NCI-H1694 (cell line): ENCODE measurements around the gene MPIG6B.
"Not testable (repeated sequence)": the region's sequence is repeated elsewhere in the genome, so short reads cannot be mapped to it uniquely, and the experiment has no call there.

Experiments used
- DNase-seq: peaks from one replicate; lab custom pipeline; 2025; lab: John Stamatoyannopoulos, UW

Gene MPIG6B

DNA sequence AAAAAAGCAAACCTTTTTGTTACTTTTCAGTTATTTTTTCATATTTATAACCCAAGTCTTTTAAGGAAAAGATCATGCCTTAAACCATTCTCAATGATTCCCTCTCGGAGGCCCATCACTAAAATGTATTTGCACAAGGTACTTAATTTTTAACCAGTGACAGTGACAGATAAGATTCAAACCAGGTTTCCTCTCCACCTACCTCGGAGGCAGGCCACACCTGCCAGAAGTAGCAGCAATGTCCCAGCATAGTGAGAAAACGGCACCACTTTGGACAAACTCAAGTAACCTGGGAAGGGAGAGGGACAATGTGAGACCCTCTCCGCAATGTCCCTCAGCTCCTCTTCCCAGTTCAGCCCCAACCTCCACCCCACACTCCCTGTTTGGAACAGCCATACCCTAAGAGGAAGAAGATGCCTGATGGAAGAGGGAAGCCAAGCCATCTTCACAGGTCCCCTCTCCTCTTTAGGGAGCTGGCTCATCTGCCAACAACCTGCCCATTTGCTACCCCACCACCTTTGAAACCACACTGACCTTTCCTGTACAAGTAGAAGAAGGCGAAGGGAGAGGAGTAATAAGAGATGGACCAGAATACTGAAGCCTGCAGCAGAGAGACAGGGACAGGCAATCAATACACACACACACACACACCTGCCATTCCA, 22.3 kb upstream of the MPIG6B start:
- no peak for DNase-seq

DNA sequence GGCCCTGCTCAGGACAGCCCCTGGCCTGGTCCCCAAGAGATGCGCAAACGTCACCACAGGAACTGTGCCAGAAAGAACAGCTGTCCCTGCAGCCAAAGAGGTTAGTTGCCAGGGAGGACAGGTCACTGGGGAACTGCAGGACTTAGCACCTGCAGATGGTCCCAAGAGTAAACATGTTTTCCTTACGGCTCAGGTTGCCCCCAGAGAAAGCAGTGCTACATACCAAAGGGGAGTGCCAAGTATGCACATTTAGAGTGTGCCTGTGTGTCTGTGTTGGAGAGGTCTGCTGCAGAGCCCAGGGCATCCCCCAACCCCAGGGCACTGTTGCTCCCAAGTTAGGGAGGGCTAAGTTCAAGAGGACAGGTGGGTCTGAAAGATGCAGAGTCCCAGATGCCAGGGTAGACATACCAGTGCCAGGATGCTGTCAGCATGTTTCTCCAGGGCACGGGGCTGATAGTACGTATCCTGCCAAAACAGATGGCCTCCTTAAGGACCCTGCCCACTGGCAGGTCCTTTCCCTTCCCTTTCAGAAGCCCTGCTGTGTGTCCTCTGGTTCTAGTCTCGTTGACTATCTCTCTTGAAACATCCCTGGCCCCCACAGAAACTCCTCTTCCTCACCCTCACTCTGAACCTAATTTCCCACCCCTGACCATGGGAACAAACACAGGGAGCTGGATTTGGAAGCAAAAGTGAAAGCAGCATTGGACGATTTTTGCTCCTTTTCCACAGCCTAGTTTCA, 21.3 kb upstream of the MPIG6B start:
- DNase-seq = no peak

DNA sequence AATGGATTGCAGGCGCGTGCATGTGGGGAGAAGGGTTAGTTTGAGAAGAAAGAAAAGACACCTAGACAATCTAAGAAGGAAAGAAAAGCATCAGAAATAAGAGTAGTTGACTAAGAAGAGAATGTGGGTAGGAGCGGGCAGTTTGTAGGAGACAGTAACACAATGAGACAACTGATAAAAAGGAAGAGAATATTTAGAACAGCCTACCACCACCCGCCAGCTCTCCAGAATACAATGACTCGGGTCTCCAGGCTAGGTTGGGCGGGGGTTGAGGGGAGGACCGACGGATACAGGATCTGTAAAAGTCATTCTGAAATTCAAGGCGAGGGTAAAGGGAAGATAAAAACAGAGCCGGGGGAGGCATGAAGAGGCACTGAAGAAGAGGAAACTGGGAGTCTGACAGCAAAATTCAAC, 20.8 kb upstream of the MPIG6B start:
- no peak for DNase-seq

DNA sequence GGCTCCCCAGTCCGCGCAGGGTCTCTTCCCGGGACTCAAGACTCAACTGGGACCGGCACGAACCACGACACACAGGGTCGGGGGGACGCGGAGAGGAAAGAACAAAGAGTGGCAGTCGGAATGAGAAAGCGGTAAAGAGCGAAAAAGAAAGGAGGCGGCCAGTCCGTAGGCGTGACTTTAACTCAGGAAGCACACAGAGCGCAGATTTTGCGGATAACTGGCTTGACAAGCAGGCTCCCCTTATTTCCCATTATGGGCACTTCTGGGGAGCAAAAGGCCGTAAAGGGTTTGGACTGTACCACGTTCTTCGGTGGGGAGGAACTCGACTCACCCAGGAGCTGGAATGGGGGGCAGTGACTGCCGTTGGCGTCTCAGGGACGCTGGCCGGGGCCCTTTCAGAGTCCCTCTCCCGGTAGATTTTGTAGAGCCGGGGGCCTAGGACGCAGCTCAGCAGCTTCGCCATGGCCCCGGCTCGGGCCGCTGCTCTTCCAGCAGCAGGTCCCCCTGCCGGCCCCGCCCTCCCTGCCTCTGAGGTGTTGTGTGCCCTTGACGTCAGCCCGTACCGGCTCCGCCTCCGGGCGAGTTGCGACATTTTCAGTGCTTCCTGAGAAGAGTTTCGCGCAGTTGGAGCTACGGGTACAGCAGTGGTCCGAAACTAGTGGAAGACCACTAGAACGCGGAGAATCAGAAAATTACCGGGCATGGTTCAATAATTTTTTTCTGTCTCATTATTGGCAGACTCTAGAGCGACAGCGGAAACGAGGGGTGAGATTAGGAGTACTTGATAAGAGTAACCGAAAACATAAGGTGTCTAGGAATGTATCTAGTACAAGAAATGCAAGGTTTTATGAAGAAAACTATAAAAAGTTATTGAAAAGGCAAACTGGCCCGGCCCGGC, 20.1 kb upstream of the MPIG6B start, which contains the start of gene ABHD16A:
TSS of gene ABHD16A (minus strand) at position 506 of the 898 bp plus-strand sequence. CDS start at position 463, 43 bp downstream.
- peak; percentile 87 for DNase-seq

DNA sequence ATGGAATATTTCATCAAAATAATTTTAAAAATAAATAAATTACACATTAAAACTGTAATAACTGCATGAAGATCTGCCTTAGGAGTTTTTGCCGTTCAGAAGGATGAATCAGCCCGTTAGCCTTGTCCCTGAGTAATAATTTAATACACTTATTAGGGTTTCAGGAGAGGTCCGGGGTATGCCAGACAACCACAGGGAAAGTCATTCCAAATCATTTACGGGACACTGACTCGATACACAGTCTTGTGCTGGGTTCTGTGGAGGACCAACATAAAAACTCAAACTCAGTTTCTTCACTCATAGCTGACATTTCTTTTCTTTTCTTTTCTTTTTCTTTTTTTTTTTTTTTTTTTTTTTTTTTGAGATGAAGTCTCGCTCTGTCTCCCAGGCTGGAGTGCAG, 17.2 kb upstream of the MPIG6B start:
- no peak for DNase-seq

DNA sequence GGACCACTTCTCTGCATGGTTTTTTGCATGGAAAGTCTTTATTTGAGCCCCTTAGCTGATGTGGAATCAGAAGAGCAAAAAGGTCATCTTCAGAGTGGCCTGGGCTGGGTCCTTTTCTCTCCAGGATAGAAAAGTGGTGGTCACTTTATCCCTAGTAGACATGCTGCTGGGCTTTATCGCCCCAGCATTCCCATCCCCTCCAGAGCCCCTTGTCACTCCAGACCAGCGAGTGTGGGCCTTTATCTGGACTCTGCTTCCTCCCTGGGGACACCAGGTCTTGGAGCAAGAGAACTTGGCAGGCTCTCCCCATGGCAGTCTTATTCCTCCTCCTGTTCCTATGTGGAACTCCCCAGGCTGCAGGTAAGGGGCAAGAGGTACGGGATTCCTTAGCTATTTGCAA, 16.6 kb upstream of the MPIG6B start, which contains the start of gene LY6G6F:
TSS of gene LY6G6F (plus strand) at position 268 of the 400 bp plus-strand sequence. CDS start at position 309, 41 bp downstream.
- no peak for DNase-seq

DNA sequence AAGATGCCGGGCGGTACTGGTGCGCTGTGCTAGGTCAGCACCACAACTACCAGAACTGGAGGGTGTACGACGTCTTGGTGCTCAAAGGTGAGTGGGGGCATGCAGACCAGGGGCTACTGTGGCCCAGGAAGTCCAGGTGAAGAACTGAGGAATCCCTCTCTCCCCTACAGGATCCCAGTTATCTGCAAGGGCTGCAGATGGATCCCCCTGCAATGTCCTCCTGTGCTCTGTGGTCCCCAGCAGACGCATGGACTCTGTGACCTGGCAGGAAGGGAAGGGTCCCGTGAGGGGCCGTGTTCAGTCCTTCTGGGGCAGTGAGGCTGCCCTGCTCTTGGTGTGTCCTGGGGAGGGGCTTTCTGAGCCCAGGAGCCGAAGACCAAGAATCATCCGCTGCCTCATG, 15.5 kb upstream of the MPIG6B start:
- DNase-seq = no peak

DNA sequence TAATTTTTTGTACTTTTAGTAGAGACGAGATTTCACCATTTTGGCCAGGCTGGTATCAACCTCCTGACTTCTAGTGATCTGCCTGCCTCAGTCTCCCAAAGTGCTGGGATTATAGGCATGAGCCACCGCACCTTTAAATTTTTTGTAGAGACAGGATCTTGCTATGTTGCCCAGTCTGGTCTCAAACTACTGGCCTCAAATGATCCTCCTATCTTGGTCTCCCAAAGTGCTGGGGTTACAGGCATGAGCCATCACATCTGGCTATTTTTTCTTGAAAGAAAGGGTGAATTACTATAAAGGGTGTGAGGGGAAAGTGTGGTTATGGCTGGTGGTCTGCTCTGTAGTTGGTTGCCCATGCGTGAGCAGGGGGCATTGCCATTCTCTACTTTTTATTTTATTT, 14.9 kb upstream of the MPIG6B start:
- no peak for DNase-seq

DNA sequence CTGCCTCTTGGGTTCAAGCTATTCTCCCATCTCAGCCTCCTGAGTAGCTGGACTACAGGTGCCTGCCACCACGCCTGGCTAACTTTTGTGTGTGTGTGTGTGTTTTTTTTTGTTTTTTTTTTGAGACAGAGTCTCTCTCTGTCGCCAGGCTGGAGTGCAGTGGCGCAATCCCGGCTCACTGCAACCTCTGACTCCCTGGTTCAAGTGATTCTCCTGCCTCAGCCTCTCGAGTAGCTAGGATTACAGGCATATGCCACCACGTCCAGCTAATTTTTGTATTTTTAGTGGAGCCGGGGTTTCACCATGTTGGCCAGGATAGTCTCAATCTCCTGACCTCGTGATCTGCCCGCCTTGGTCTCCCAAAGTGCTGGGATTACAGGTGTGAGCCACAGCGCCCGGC, 14.0 kb upstream of the MPIG6B start:
- not testable (repeated sequence) for DNase-seq

DNA sequence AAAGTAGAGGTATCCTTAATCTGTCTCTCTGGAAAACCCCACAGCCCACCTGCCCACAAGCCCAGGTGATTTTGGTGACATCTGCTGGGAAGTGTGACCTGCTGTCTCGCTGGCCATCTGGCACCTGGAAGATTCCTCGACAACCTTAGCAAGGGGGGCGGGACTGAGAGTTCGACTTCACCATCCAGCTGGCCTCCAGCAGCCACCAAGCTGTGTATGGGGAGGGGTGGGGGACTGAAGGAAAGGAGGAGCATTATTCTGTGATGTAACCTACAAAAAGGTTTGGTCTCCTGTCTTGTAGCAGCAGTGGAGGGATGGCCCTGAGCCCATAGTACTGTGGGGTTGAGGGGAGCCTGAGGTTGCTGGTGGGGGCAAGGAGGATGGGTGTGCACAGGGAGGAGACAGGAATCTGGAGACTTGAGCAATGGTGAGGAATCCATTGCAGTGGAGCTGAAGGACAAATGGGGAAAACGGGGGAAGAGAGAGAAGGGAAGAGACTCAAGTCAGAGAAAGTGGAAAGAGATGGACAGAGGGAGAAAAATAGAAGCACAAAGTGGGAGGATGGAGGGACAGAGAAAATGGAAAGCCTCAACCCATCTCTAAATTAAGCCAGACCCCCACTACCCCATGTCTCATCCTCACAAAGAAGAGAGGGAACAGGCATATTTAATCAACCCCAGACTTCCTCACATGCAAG, 12.5 kb upstream of the MPIG6B start:
- no peak for DNase-seq

DNA sequence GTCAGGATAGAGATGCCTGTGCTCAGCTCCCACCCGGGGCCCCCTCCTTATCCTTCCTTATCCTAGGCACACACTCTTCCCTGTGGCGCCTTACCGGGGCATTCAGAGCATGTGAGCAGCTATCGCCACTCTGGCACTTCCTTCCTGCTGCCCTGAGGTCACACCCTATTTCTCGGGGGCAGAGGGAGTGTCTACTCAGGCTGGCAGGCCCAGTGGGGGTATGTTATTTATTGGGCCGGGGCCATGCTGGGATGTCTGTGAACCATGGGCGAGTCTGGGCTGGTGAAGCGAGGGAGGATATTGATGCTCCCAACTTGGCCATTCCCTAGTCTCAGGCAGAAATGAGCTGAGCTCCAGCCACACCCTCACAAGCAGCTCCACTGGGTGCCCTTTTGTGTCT, 11.9 kb upstream of the MPIG6B start:
- DNase-seq = no peak

DNA sequence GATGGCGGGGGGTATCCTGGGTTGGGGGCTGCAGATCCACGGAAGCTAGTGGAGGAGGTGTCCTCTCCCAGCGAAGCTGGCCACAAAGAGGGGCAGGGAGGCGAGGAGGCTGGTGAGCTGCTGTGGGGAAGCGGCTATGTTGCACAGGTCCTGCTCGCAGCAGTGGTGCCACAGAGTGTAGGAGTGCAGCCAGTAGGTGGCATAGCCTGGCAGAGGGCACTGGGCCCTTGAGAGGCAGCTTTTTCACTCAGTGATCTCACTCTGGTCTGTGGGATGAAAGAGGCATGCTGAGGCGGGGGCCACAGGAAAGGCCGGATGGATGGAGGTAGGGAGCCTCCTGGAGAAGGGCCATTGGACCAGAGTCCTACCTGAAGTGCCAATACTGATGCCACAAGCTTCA, 10.9 kb upstream of the MPIG6B start:
- DNase-seq = no peak

DNA sequence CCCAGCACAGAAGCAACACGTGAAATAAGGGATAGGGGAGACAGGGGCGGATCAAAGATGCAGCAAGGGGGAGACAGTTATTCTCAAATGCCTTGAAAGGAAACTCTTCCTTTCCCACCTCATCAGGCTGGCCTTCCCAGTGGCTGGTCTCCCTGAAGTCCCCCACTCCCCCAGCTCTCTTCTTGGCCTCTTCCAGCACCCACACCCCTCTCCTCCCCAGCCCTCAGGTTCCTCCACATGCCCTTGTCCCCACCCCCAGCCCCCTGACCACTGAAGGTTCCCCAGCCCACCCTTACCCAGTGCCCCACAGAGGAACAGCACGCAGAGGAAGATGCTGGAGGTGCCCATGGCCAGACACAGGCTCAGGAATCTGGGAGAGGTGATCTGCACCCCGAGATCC, 9.7 kb upstream of the MPIG6B start:
- DNase-seq = no peak

DNA sequence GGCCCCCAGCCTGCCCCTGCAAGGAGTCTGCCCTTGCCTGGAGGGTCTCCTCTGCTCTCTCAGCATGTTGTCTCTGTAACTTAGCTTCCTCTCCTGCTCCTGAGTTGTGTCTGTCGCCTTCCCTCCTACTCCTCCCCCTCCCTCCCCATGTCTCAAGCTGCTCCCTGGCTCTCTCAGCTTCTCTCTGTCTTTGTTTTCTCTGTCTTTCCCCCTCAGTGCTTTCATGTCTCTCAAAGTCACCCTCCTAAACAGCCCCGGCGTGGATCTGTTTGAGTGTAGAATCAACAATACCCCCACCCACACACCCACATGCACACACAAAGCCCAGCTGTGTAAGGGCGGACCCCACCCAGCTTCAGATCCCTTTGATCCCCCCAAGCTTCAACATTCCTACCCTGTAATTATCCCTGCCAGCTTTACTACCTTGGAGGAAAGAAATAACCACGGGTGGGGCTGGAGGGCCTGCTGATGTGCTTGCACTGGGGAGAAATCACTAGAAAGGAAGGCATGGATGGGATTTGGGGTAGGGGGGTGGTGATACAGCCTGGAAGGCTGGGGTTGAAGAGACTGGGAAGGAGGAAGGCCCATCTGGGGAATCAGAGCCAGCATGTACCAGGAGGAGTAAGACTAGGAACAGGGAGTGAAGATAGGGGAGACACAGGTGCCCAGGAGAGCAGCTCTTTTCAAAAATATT, 9.0 kb upstream of the MPIG6B start:
- DNase-seq = no peak

DNA sequence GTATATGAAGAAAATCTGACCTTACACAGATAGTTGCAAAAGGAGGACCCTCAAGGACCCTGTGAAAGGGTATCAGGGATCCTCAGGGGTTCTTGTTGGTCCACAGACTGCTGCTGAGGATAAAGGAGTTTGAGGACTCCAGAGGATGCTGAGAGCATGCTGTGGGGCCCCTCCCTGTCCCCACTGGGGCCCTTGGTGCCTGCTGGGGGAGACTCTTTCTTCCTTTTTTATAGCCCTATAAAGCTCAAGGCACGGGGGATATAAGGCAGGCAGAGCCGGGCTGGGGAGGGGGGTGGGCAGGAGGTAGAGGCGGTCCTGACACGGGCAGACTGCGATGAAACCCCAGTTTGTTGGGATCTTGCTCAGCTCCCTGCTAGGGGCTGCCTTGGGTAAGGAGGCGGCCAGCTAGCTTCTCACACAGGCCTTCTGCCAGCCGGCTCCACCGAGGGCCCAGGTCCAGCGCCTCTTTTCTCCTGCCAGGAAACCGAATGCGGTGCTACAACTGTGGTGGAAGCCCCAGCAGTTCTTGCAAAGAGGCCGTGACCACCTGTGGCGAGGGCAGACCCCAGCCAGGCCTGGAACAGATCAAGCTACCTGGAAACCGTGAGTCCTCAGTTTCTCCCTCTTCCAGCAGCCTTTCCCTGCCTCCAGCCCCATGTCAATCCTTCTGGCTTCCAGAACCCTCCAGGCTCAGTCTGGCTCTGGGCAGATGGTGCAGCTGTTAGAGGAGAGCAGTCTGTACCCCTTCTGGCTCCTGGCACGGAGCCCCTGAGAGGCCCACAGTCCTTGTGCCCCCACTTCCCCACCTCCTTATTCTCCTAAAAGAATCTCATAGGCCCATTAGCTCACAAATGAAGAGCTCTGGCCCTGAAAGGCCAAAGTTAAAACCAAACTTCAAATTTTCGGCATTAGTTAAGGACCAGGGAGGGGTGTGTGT, 7.9 kb upstream of the MPIG6B start, which contains the start of gene LY6G6D:
TSS of gene LY6G6D (plus strand) at position 327 of the 937 bp plus-strand sequence. CDS start at position 335, 8 bp downstream.
- DNase-seq = no peak

DNA sequence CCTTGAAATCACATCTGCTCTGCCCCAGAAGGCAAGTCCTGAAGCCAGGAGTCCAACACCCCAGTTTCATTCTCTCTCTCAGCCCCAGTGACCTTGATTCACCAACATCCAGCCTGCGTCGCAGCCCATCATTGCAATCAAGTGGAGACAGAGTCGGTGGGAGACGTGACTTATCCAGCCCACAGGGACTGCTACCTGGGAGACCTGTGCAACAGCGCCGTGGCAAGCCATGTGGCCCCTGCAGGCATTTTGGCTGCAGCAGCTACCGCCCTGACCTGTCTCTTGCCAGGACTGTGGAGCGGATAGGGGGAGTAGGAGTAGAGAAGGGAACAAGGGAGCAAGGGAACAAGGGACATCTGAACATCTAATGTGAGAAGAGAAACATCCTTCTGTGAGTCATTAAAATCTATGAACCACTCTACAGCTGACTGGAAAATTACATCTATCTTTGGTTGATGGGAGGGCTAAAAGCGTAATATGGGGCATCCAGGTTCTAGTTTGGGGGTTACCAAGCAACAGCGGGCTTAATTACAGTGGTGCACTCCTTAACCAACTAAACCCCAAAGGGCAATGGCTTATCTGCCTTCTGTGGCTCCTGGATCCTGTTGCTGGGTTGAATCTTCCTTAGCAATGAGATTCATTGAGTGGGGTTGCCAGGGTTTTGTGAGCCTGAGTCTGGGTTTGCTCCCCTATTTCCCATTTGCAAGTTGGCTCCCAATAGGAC, 5.5 kb upstream of the MPIG6B start:
- no peak for DNase-seq

DNA sequence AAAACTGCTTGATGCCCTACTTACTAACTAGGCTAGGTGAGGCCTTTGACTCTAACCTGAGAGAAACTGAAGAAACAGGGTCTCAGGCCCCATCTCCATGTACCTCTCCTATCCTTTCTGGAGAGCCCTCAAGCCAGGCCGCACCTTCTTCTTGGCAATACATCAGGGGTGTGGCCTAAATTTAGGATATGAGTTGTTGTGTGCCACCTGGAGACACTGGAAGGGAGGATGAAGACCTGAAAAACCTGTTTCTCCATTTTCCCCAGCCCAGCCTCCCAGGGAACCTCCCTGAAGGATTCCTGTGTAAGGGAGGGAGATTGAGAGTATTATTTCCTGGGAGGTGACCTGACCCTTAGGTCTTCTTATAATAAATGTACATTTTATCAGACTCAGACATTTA, 4.9 kb upstream of the MPIG6B start:
- no peak for DNase-seq

DNA sequence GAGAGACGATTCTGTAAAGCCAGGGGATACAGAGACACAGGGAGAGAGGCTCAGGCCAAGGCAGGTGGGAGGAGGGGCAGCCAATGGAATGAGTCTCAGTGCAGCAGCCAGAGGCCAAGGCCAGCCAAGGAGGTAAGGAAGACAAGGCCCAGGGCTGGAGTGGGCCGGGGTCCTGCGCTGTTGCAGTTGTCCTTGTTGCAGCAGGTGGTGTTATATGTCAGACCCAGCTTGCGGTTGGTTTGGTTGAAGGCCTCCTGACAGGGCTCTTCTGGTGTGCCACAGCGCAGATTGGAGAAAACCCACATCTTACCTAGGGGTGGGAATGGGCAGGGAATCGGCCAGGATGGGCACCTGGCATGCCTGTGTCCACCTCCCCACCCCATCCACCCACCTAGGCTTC, 4.2 kb upstream of the MPIG6B start:
- no peak for DNase-seq

DNA sequence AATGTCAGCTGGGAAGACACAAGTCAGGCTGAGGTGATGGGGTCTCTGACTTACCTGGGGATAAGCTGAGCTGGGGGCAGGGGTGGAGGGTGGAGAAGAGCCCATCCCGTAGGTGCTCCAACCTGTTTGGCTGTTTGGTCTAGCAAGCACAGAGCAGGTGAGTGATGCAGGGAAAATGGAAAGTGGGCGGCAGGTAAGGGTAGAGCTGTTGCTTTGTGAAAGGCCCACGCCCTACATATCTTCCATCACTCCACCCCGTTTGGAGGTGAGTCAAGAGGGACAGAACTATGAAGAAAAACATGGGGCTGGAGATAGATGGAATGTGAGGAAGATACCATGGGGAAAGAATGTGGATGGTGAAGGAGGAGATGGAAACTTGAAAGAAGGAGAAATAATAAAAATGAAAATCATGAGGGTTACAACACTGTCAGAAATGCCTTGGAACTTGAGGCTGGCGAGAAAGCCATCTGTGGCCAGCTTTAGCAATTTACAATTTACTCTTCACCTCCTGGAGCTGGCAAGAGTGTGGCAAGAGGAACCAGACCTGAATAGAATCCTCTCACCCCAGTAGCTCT, 2.9 kb upstream of the MPIG6B start:
- DNase-seq = no peak
